PC-9 (cell line): Measurements from ENCODE around the gene PLA2G2E. TPM values are rescaled to one million over a fixed set of nuclear protein-coding genes. Genes with fewer than 3 reads are reported as not detected.

Experiments used
- BruUV-seq: library from RNA; stranded (reverse); fragments of 400-500 nt; replicated peaks from 2 replicates; lab custom pipeline; 2021; lab: Mats Ljungman, UMichigan
- CTCF ChIA-PET: fragments of 300-600 bp; sonication (Branson Sonifier 250); formaldehyde crosslinking; loops from one replicate; lab custom pipeline; 2022; ENCODE audit warnings: antibody characterized with exemption; lab: Charles Lee
- POLR2A ChIA-PET: fragments of 300-600 bp; sonication (Branson Sonifier 250); formaldehyde crosslinking; loops from one replicate; lab custom pipeline; 2022; ENCODE audit warnings: antibody characterized with exemption; ENCODE audit not compliant: unreplicated experiment; lab: Charles Lee
- DNase-seq, 2 experiments: peaks; one replicate each; pipeline versions ENCODE4 v3.0.0 to v3.0.0-alpha.2; 2015 to 2022; ENCODE audit warnings: mixed read lengths in 1 of 2
- H2AFZ ChIP-seq: fragments of 200-600 bp; sonication (generic); 2 replicates; pipeline ENCODE4 v1.8.1; 2017; ENCODE audit warnings: antibody characterized with exemption
- H3F3A ChIP-seq: fragments of 200-600 bp; sonication (generic); 2 replicates; pipeline ENCODE4 v1.8.1; 2017; ENCODE audit warnings: antibody characterized with exemption, mild to moderate bottlenecking, low read depth; ENCODE audit not compliant: insufficient read depth
- H3K27ac ChIP-seq: fragments of 200-600 bp; sonication (generic); 2 replicates; pipeline ENCODE4 v1.6.1; 2016; ENCODE audit warnings: mixed run types
- H3K27me3 ChIP-seq: fragments of 200-600 bp; sonication (generic); 2 replicates; pipeline ENCODE4 v1.6.1; 2016; ENCODE audit warnings: low read depth, mixed run types; ENCODE audit not compliant: insufficient read depth
- H3K36me3 ChIP-seq: fragments of 200-600 bp; sonication (generic); 2 replicates; pipeline ENCODE4 v1.6.1; 2016; ENCODE audit warnings: low read depth, mixed run types
- H3K4me1 ChIP-seq: fragments of 200-600 bp; sonication (generic); replicated peaks from 2 replicates; pipeline ENCODE4 v1.6.1; 2016; ENCODE audit warnings: mixed run types; ENCODE audit not compliant: insufficient read depth
- H3K4me2 ChIP-seq: fragments of 200-600 bp; sonication (generic); 2 replicates; pipeline ENCODE4 v1.6.1; 2017; ENCODE audit warnings: mixed run types
- H3K4me3 ChIP-seq: fragments of 200-600 bp; sonication (generic); 2 replicates; pipeline ENCODE4 v1.6.1; 2016; ENCODE audit warnings: mixed run types
- H3K79me2 ChIP-seq: fragments of 200-600 bp; sonication (generic); 2 replicates; pipeline ENCODE4 v1.6.1; 2017; ENCODE audit warnings: low read depth, mixed run types
- H3K9me2 ChIP-seq: fragments of 200-600 bp; sonication (generic); 2 replicates; pipeline ENCODE4 v1.8.1; 2017; ENCODE audit warnings: mild to moderate bottlenecking; ENCODE audit not compliant: insufficient read depth
- H3K9me3 ChIP-seq: fragments of 200-600 bp; sonication (generic); 2 replicates; pipeline ENCODE4 v1.8.1; 2016; ENCODE audit warnings: low read depth; ENCODE audit not compliant: insufficient read depth
- H4K20me1 ChIP-seq: fragments of 200-600 bp; sonication (generic); 2 replicates; pipeline ENCODE4 v1.8.1; 2017; ENCODE audit not compliant: insufficient read depth
- CTCF ChIP-seq: fragments of 200-600 bp; sonication (generic); conservative IDR thresholded peaks from 2 replicates; pipeline ENCODE4 v1.6.1; 2017; ENCODE audit warnings: mixed run types, antibody characterized with exemption, mild to moderate bottlenecking, moderate library complexity
- EZH2 ChIP-seq: fragments of 200-600 bp; sonication (generic); IDR thresholded peaks from 2 replicates; pipeline ENCODE4 v1.8.0; 2017; ENCODE audit warnings: antibody characterized with exemption, low read depth
- intact Hi-C: fragments of 100-400 bp; cut with micrococcal nuclease; formaldehyde crosslinking; loops from one replicate; pipeline ENCODE4 v1.10.0; 2022; ENCODE audit not compliant: unreplicated experiment
- total RNA-seq: library from RNA; stranded (reverse); gene quantifications from 2 replicates; pipeline ENCODE4 v1.2.3, GENCODE V29; 2021

PLA2G2E gene
- total RNA-seq, 1 experiment from 2014 or later, result not detected

- CTCF ChIA-PET, result no interaction called here
- H3K27me3 ChIP-seq, result no peaks in the 10 kb centered on the region
- no peaks in the 10 kb centered on the region for H4K20me1 ChIP-seq
- H3F3A ChIP-seq, result no peaks in the 10 kb centered on the region
- H3K36me3 ChIP-seq, result no peaks in the 10 kb centered on the region
- no peaks in the 10 kb centered on the region for H3K9me2 ChIP-seq
- no peak overlapping the region for H3K4me3 ChIP-seq
- no peaks in the 10 kb centered on the region for H3K4me1 ChIP-seq
- H2AFZ ChIP-seq, result no peak overlapping the region
- POLR2A ChIA-PET, result no interaction called here
- H3K9me3 ChIP-seq, result no peaks in the 10 kb centered on the region
- H3K79me2 ChIP-seq, result no peaks in the 10 kb centered on the region
- H3K4me2 ChIP-seq, result no peak overlapping the region
- TF ChIP-seq CTCF, result no peak
- no peak for TF ChIP-seq EZH2
- intact Hi-C loops, result no loop called here
- no peak for DNase-seq
- H3K27ac ChIP-seq, result no peak overlapping the region
- BruUV-seq, result no TSS peak
These were observed 30.6 kb upstream of the PLA2G2E start for GRCh38 chr1:19954059-19954458.

GRCh38 chr1:19949016-19949415 lies 25.6 kb upstream of the PLA2G2E start:
- DNase-seq, result peak; percentile 77 to 89
- H2AFZ ChIP-seq, result no peak overlapping the region
- POLR2A ChIA-PET, result interaction anchor here (0.6 kb wide), 1 partner anchor 28 kb away, joined by 4 read pairs; no protein-coding TSS in a partner anchor
- peak overlapping the region; percentile 49 for H3K27ac ChIP-seq
- no peaks in the 10 kb centered on the region for H4K20me1 ChIP-seq
- TF ChIP-seq EZH2 (no peak), CTCF (no peak)
- no peak overlapping the region for H3K4me2 ChIP-seq
- BruUV-seq, result no TSS peak
- H3K9me3 ChIP-seq, result no peaks in the 10 kb centered on the region
- H3F3A ChIP-seq, result peaks cover 7% of the 10 kb centered on the region; the same call in 1 of the 2 replicates
- no peak overlapping the region for H3K4me3 ChIP-seq
- peaks cover 6% of the 10 kb centered on the region for H3K4me1 ChIP-seq
- H3K36me3 ChIP-seq, result no peaks in the 10 kb centered on the region
- no peaks in the 10 kb centered on the region for H3K9me2 ChIP-seq
- intact Hi-C loops, result loop anchor here (1.0 kb wide), 1 partner anchor 24 kb away; no protein-coding TSS in a partner anchor
- H3K27me3 ChIP-seq, result no peaks in the 10 kb centered on the region
- CTCF ChIA-PET, result no interaction called here
- no peaks in the 10 kb centered on the region for H3K79me2 ChIP-seq

DNA sequence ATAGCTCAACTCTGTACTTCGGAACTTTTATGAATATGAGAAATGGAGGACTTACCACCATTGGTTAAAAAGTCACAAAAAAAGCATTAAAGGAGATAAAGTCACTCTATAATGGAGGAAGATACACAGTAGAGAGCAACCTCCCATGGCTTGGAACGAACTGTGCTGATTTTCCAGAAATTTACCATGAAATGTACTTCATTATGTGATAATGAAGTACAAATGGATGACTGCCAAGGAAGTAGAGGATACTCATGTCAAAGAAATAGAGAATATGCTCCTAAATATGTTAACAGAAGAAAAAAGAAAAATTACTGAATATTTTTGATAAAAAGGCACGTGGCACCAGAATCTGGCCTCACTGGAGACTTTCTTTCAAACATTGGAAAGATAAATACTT lies 23.6 kb upstream of the PLA2G2E start:
- Histone ChIP-seq H3F3A (peaks cover 7% of the 10 kb centered on the region; the same call in 1 of the 2 replicates), H2AFZ (no peak overlapping the region), H3K36me3 (no peaks in the 10 kb centered on the region), H3K4me3 (no peak overlapping the region), H3K4me2 (no peak overlapping the region), H3K9me3 (no peaks in the 10 kb centered on the region), H3K9me2 (no peaks in the 10 kb centered on the region), H3K27me3 (no peaks in the 10 kb centered on the region), H3K27ac (no peak overlapping the region), H3K4me1 (peaks cover 6% of the 10 kb centered on the region), H4K20me1 (no peaks in the 10 kb centered on the region), H3K79me2 (no peaks in the 10 kb centered on the region)
- intact Hi-C loops, result no loop called here
- no peak for DNase-seq
- TF ChIP-seq CTCF, result no peak
- no peak for TF ChIP-seq EZH2
- no TSS peak for BruUV-seq
- CTCF ChIA-PET, result no interaction called here
- POLR2A ChIA-PET, result no interaction called here
